H1 (cell line): ENCODE results near the gene PDZD2. TPM values are rescaled to one million over a fixed set of nuclear protein-coding genes. Genes with fewer than 3 reads are reported as not detected.

Experiments
- NANOG ChIP-seq: IDR thresholded peaks from 2 replicates; pipeline ENCODE4 v1.6.1; 2011; ENCODE audit warnings: low read length, low read depth, mild to moderate bottlenecking, inconsistent platforms; ENCODE audit not compliant: insufficient read depth, poor library complexity, severe bottlenecking
- SUZ12 ChIP-seq: fragments of 200-600 bp; sonication (generic); IDR thresholded peaks from 2 replicates; pipeline ENCODE4 v1.6.1; 2012; ENCODE audit warnings: mild to moderate bottlenecking, inconsistent platforms, low read length, moderate library complexity, mixed read lengths
- polyA plus RNA-seq, 7 experiments: library from polyadenylated mRNA; depleted of rRNA in 3 of 7; stranded (reverse) in 5 of 7; unstranded in 2 of 7; fragments of >200 nt in 5 of 7; fragments of 200-250 nt in 2 of 7; gene quantifications; 1 replicate in 5 of 7; 2 replicates in 1 of 7; 4 replicates in 1 of 7; pipeline versions ENCODE4 v1.2.1 to v1.2.3, GENCODE V29; 2011 to 2013; ENCODE audit warnings: missing spikeins in 2 of 7, mixed read lengths in 2 of 7
- total RNA-seq: library from RNA; stranded (reverse); fragmentation: NEBNext Ultra II Directional; extraction: Animal tissue kit (Norgen Biotek cat#: 25700); gene quantifications from 2 replicates; pipeline ENCODE4 v1.2.1, GENCODE V29; 2021

Gene PDZD2
- total and polyA plus RNA-seq, 2 of the 8 experiments (the other 6 are each of a cell fraction or from before 2014, with no cell fraction given), result 1.2 to 6.8 TPM

- TF ChIP-seq NANOG (no peak), SUZ12 (no peak)
Measured at GRCh38 chr5:31867219-31867618, 228.3 kb downstream of the PDZD2 start (continued).
